Measurements from ENCODE around the gene USP7.

GRCh38 chr16:8855051-8855786, 108.5 kb downstream of the USP7 start:
- TF ChIP-seq CTCF (IDR thresholded peaks at IDR 0.05): no peak
- TF ChIP-seq POLR2A (IDR thresholded peaks at IDR 0.05): no peak
- TF ChIP-seq POLR2AphosphoS5 (IDR thresholded peaks at IDR 0.05): no peak
- no peak for TF ChIP-seq EP300 (IDR thresholded peaks at IDR 0.05)

Data from gastroesophageal sphincter (tissue), 3 donors.